GM23338 (cell line): ENCODE data around the gene TELO2. TPM values are rescaled to one million over a fixed set of nuclear protein-coding genes. Genes with fewer than 3 reads are reported as not detected.

Experiments
- ATAC-seq: fragments of 200-7000 bp; cut with Tn5 transposase; 3 replicates; pipeline ENCODE4 v1.9.1; 2020
- DNase-seq: peaks from one replicate; pipeline ENCODE4 v3.0.0-alpha.2; 2015; ENCODE audit warnings: low spot score
- H2AFZ ChIP-seq: fragments of 200-600 bp; sonication (generic); 2 replicates; pipeline ENCODE4 v1.8.0; 2016; ENCODE audit warnings: antibody characterized with exemption, mild to moderate bottlenecking, moderate library complexity
- H3F3A ChIP-seq: fragments of 200-600 bp; sonication (generic); replicated peaks from 2 replicates; pipeline ENCODE4 v1.8.0; 2017; ENCODE audit warnings: antibody characterized with exemption, mixed run types, low read depth
- H3K27ac ChIP-seq: fragments of 200-600 bp; sonication (generic); 2 replicates; pipeline ENCODE4 v1.6.1; 2016; ENCODE audit warnings: low read depth
- H3K27me3 ChIP-seq: fragments of 200-600 bp; sonication (generic); 2 replicates; pipeline ENCODE4 v1.8.0; 2016; ENCODE audit warnings: mild to moderate bottlenecking, mixed run types, moderate library complexity; ENCODE audit not compliant: insufficient read depth
- H3K36me3 ChIP-seq: fragments of 200-600 bp; sonication (generic); 2 replicates; pipeline ENCODE4 v1.8.0; 2016; ENCODE audit warnings: mild to moderate bottlenecking; ENCODE audit not compliant: insufficient read depth
- H3K4me1 ChIP-seq: fragments of 200-600 bp; sonication (generic); 2 replicates; pipeline ENCODE4 v1.8.0; 2016; ENCODE audit warnings: mild to moderate bottlenecking, moderate library complexity; ENCODE audit not compliant: insufficient read depth
- H3K4me2 ChIP-seq: fragments of 200-600 bp; sonication (generic); 2 replicates; pipeline ENCODE4 v1.7.1; 2017; ENCODE audit warnings: mixed run types
- H3K4me3 ChIP-seq: fragments of 200-600 bp; sonication (generic); 2 replicates; pipeline ENCODE4 v1.6.1; 2016; ENCODE audit warnings: mixed run types
- H3K79me2 ChIP-seq: fragments of 200-600 bp; sonication (generic); replicated peaks from 2 replicates; pipeline ENCODE4 v1.8.0; 2017; ENCODE audit warnings: mild to moderate bottlenecking; ENCODE audit not compliant: insufficient read depth
- H3K9me2 ChIP-seq: fragments of 200-600 bp; sonication (generic); 2 replicates; pipeline ENCODE4 v1.8.0; 2017; ENCODE audit not compliant: insufficient read depth
- H4K20me1 ChIP-seq: fragments of 200-600 bp; sonication (generic); replicated peaks from 2 replicates; pipeline ENCODE4 v1.8.0; 2017; ENCODE audit warnings: mild to moderate bottlenecking; ENCODE audit not compliant: insufficient read depth
- H3K27ac Mint-ChIP-seq: 2 replicates; pipeline ENCODE4 v1.8.0; 2020; ENCODE audit warnings: inconsistent platforms, mild to moderate bottlenecking, moderate library complexity, mixed read lengths
- H3K27me3 Mint-ChIP-seq: 3 replicates; pipeline ENCODE4 v1.8.0; 2022; ENCODE audit warnings: low read depth, mild to moderate bottlenecking, moderate library complexity, mixed read lengths, inconsistent platforms; ENCODE audit not compliant: insufficient read depth, poor library complexity
- H3K36me3 Mint-ChIP-seq: 3 replicates; pipeline ENCODE4 v1.8.0; 2021; ENCODE audit warnings: low read depth, mild to moderate bottlenecking, inconsistent platforms, moderate library complexity, mixed read lengths
- H3K4me1 Mint-ChIP-seq: 3 replicates; pipeline ENCODE4 v1.8.0; 2020; ENCODE audit warnings: mild to moderate bottlenecking, inconsistent platforms, mixed read lengths
- H3K4me3 Mint-ChIP-seq: 3 replicates; pipeline ENCODE4 v1.8.0; 2021; ENCODE audit warnings: moderate library complexity, mild to moderate bottlenecking, inconsistent platforms, mixed read lengths
- H3K9me3 Mint-ChIP-seq: 3 replicates; pipeline ENCODE4 v1.8.0; 2020; ENCODE audit warnings: moderate library complexity, mild to moderate bottlenecking, inconsistent platforms, mixed read lengths
- CREB1 ChIP-seq: fragments of 250-450 bp; sonication (Bioruptor Pico); IDR thresholded peaks from 2 replicates; pipeline ENCODE4 v1.5.0; 2020; ENCODE audit warnings: low read depth, mild to moderate bottlenecking, moderate library complexity
- POLR2AphosphoS5 ChIP-seq: IDR thresholded peaks from 2 replicates; pipeline ENCODE4 v1.6.1; 2016; ENCODE audit warnings: antibody characterized with exemption, low read depth
- STAT1 ChIP-seq: IDR thresholded peaks from one replicate; pipeline ENCODE4 v1.6.1; 2016; ENCODE audit warnings: antibody characterized with exemption; ENCODE audit not compliant: unreplicated experiment
- ZNF331 ChIP-seq: fragments of 250-450 bp; sonication (Bioruptor Pico); IDR thresholded peaks from 2 replicates; pipeline ENCODE4 v1.5.0; 2020; ENCODE audit warnings: low read depth, mild to moderate bottlenecking, moderate library complexity
- polyA plus RNA-seq: library from polyadenylated mRNA; unstranded; fragments of >200 nt; fragmentation: Nextera tagmentation; extraction: Ambion mirVana; gene quantifications from 2 replicates; pipeline ENCODE4 v1.2.1, GENCODE V29; 2016
- total RNA-seq: library from RNA; depleted of rRNA; stranded (reverse); fragments of >200 nt; shearing (Covaris generic); gene quantifications from 2 replicates; pipeline ENCODE4 v1.2.3, GENCODE V29; 2014
- TF ChIP-seq, protein P1 (sequence below): fragments of 250-450 bp; sonication (Bioruptor Pico); IDR thresholded peaks from 2 replicates; pipeline ENCODE4 v1.5.0; 2020; ENCODE audit warnings: mild to moderate bottlenecking, moderate library complexity
- TF ChIP-seq, protein P2 (sequence below): IDR thresholded peaks from 2 replicates; pipeline ENCODE4 v1.6.1; 2016; ENCODE audit warnings: antibody characterized with exemption
- TF ChIP-seq, protein P3 (sequence below): IDR thresholded peaks from one replicate; pipeline ENCODE4 v1.6.1; 2018; ENCODE audit warnings: antibody characterized with exemption; ENCODE audit not compliant: unreplicated experiment

TELO2 gene
- total and polyA plus RNA-seq, 2 experiments from 2014 or later, result 45.4 to 76.0 TPM

DNA sequence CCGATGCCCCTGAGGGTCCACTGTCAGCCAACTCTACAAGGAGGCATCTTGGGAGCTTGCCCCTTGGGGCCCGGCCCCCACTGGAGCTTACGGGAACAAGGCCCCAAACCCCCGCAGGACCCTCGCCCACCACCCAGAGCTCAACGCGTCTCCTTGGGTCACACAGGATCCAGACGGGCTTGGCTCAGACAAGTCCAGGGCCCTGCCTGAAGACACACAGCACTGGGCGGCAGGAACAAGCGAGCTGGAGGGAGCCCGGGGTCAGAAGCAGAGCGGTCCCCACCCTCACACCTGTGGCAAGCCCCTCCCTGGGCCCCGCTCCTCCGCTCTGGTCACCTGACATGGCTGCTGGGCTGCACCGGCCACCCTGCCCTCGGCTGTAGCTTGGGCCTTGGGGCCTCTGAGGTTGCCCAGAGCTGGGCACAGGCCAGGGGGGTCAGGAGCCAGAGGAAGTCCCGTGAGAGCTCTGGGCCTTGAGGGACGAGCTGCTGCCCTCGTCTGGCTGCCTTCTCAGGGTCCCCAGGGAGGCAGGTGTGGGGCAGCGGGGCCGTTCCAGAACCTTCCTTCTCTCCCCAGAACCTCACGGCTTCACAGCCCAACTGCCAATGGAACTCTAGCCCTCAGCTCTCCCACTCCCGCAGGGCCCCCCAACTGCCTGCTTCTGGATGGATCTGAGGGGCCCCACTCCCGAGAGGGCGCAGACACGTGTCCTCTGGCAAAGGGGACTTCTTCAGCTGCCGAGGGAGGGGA lies 49.0 kb upstream of the TELO2 start, which contains the start of gene CCDC154 (continued):
- TF ChIP-seq, protein P1, sequence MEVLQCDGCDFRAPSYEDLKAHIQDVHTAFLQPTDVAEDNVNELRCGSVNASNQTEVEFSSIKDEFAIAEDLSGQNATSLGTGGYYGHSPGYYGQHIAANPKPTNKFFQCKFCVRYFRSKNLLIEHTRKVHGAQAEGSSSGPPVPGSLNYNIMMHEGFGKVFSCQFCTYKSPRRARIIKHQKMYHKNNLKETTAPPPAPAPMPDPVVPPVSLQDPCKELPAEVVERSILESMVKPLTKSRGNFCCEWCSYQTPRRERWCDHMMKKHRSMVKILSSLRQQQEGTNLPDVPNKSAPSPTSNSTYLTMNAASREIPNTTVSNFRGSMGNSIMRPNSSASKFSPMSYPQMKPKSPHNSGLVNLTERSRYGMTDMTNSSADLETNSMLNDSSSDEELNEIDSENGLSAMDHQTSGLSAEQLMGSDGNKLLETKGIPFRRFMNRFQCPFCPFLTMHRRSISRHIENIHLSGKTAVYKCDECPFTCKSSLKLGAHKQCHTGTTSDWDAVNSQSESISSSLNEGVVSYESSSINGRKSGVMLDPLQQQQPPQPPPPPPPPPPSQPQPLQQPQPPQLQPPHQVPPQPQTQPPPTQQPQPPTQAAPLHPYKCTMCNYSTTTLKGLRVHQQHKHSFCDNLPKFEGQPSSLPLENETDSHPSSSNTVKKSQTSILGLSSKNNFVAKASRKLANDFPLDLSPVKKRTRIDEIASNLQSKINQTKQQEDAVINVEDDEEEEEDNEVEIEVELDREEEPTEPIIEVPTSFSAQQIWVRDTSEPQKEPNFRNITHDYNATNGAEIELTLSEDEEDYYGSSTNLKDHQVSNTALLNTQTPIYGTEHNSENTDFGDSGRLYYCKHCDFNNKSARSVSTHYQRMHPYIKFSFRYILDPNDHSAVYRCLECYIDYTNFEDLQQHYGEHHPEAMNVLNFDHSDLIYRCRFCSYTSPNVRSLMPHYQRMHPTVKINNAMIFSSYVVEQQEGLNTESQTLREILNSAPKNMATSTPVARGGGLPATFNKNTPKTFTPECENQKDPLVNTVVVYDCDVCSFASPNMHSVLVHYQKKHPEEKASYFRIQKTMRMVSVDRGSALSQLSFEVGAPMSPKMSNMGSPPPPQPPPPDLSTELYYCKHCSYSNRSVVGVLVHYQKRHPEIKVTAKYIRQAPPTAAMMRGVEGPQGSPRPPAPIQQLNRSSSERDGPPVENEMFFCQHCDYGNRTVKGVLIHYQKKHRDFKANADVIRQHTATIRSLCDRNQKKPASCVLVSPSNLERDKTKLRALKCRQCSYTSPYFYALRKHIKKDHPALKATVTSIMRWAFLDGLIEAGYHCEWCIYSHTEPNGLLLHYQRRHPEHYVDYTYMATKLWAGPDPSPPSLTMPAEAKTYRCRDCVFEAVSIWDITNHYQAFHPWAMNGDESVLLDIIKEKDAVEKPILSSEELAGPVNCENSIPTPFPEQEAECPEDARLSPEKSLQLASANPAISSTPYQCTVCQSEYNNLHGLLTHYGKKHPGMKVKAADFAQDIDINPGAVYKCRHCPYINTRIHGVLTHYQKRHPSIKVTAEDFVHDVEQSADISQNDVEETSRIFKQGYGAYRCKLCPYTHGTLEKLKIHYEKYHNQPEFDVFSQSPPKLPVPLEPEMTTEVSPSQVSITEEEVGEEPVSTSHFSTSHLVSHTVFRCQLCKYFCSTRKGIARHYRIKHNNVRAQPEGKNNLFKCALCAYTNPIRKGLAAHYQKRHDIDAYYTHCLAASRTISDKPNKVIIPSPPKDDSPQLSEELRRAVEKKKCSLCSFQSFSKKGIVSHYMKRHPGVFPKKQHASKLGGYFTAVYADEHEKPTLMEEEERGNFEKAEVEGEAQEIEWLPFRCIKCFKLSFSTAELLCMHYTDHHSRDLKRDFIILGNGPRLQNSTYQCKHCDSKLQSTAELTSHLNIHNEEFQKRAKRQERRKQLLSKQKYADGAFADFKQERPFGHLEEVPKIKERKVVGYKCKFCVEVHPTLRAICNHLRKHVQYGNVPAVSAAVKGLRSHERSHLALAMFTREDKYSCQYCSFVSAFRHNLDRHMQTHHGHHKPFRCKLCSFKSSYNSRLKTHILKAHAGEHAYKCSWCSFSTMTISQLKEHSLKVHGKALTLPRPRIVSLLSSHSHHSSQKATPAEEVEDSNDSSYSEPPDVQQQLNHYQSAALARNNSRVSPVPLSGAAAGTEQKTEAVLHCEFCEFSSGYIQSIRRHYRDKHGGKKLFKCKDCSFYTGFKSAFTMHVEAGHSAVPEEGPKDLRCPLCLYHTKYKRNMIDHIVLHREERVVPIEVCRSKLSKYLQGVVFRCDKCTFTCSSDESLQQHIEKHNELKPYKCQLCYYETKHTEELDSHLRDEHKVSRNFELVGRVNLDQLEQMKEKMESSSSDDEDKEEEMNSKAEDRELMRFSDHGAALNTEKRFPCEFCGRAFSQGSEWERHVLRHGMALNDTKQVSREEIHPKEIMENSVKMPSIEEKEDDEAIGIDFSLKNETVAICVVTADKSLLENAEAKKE (CRISPR knock-in tag), result no peak
- no peak for TF ChIP-seq CREB1

GRCh38 chr16:1444730-1445517 lies 48.2 kb upstream of the TELO2 start:
- Mint-ChIP-seq H3K27me3 (peaks cover 3% of the 10 kb centered on the region), H3K36me3 (no peaks in the 10 kb centered on the region; the same call in 2 of the 3 replicates), H3K4me3 (no peak overlapping the region), H3K4me1 (no peaks in the 10 kb centered on the region), H3K9me3 (no peaks in the 10 kb centered on the region), H3K27ac (no peak overlapping the region)
- Histone ChIP-seq H3K9me2 (no peaks in the 10 kb centered on the region), H3K4me1 (no peaks in the 10 kb centered on the region), H3F3A (no peaks in the 10 kb centered on the region), H2AFZ (no peak overlapping the region), H4K20me1 (no peaks in the 10 kb centered on the region), H3K27ac (no peak overlapping the region), H3K36me3 (no peaks in the 10 kb centered on the region), H3K4me3 (no peak overlapping the region), H3K79me2 (no peaks in the 10 kb centered on the region), H3K4me2 (no peak overlapping the region), H3K27me3 (no peaks in the 10 kb centered on the region)
- ATAC-seq (no peak; the same call in 2 of the 3 replicates), DNase-seq (no peak)
- no peak for TF ChIP-seq STAT1
- TF ChIP-seq, protein P2, sequence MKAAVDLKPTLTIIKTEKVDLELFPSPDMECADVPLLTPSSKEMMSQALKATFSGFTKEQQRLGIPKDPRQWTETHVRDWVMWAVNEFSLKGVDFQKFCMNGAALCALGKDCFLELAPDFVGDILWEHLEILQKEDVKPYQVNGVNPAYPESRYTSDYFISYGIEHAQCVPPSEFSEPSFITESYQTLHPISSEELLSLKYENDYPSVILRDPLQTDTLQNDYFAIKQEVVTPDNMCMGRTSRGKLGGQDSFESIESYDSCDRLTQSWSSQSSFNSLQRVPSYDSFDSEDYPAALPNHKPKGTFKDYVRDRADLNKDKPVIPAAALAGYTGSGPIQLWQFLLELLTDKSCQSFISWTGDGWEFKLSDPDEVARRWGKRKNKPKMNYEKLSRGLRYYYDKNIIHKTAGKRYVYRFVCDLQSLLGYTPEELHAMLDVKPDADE, result no peak
- TF ChIP-seq ZNF331, result no peak
- TF ChIP-seq POLR2AphosphoS5, result no peak
- TF ChIP-seq, protein P3, sequence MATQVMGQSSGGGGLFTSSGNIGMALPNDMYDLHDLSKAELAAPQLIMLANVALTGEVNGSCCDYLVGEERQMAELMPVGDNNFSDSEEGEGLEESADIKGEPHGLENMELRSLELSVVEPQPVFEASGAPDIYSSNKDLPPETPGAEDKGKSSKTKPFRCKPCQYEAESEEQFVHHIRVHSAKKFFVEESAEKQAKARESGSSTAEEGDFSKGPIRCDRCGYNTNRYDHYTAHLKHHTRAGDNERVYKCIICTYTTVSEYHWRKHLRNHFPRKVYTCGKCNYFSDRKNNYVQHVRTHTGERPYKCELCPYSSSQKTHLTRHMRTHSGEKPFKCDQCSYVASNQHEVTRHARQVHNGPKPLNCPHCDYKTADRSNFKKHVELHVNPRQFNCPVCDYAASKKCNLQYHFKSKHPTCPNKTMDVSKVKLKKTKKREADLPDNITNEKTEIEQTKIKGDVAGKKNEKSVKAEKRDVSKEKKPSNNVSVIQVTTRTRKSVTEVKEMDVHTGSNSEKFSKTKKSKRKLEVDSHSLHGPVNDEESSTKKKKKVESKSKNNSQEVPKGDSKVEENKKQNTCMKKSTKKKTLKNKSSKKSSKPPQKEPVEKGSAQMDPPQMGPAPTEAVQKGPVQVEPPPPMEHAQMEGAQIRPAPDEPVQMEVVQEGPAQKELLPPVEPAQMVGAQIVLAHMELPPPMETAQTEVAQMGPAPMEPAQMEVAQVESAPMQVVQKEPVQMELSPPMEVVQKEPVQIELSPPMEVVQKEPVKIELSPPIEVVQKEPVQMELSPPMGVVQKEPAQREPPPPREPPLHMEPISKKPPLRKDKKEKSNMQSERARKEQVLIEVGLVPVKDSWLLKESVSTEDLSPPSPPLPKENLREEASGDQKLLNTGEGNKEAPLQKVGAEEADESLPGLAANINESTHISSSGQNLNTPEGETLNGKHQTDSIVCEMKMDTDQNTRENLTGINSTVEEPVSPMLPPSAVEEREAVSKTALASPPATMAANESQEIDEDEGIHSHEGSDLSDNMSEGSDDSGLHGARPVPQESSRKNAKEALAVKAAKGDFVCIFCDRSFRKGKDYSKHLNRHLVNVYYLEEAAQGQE, result no peak
